Effector memory CD4-positive, alpha-beta T cell (primary cell): Measurements from ENCODE around the gene ABCF2.

ENCODE experiments used
- DNase-seq, 3 donors: peaks; one replicate each; pipeline ENCODE4 v3.0.0-alpha.2; 2020
- H3K27ac ChIP-seq: 2 replicates; pipeline ENCODE4 v1.7.0; 2013; ENCODE audit warnings: mild to moderate bottlenecking, low read length, moderate library complexity; ENCODE audit not compliant: insufficient read depth, poor library complexity, severe bottlenecking
- H3K27me3 ChIP-seq: replicated peaks from 2 replicates; pipeline ENCODE4 v1.7.0; 2013; ENCODE audit warnings: mild to moderate bottlenecking, low read length; ENCODE audit not compliant: insufficient read depth, control insufficient read depth, poor library complexity, severe bottlenecking
- H3K36me3 ChIP-seq: 2 replicates; pipeline ENCODE4 v1.7.0; 2013; ENCODE audit warnings: mild to moderate bottlenecking, low read length, moderate library complexity; ENCODE audit not compliant: control insufficient read depth, insufficient read depth
- H3K4me1 ChIP-seq: 2 replicates; pipeline ENCODE4 v1.7.0; 2013; ENCODE audit warnings: low read length, mild to moderate bottlenecking; ENCODE audit not compliant: control insufficient read depth, insufficient read depth, poor library complexity, severe bottlenecking
- H3K4me3 ChIP-seq: 2 replicates; pipeline ENCODE4 v1.7.0; 2013; ENCODE audit warnings: low read length, low read depth, mild to moderate bottlenecking; ENCODE audit not compliant: insufficient read depth, poor library complexity, severe bottlenecking
- H3K9me3 ChIP-seq: 2 replicates; pipeline ENCODE4 v1.7.0; 2013; ENCODE audit warnings: mild to moderate bottlenecking, low read length, moderate library complexity; ENCODE audit not compliant: control insufficient read depth

ABCF2 gene

DNA sequence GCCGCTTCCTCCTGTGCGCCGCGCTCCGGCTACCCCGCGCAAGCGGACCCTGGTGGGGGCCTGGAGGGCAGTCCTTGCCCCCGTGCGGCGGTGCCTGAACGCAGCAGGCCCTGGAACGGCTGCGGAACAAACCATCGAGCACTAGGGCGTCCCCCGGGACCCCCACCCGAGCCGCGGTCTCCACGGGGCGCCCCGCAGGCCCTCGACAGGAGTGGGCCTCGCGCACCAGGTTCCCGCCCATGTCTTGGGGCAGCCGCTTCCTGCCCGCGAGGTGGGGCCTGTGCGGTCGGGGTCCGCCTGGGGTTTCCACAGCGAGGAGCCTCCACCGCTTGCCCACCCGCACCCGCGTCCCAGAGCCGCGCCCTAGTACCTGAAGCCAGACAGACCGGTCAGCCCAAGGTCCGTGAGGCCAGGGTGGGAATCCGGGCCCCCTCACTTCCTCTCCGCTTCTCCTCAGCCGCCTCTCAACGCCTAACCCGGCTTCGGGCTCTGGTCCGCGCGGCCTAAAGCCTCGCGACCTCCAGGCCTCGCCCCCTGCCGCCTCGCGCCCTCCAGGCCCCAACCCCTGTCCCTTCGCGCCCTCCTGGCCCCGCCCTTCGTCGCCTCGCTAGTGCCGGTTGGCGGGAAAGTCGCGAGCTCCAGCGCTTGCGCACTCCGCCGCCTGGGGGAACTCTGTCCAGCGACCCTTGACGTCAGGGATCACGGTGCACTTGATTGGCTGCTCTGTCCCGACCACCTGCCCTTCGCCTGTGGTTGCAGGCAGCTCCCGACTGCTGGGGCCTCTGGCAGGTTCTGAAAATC is 52.6 kb downstream of the ABCF2 start:
- Histone ChIP-seq H3K36me3 (no peaks in the 10 kb centered on the region), H3K4me3 (no peak overlapping the region), H3K27ac (no peak overlapping the region), H3K9me3 (no peaks in the 10 kb centered on the region), H3K4me1 (no peaks in the 10 kb centered on the region), H3K27me3 (peaks cover under 1% of the 10 kb centered on the region)
- no peak for DNase-seq

DNA sequence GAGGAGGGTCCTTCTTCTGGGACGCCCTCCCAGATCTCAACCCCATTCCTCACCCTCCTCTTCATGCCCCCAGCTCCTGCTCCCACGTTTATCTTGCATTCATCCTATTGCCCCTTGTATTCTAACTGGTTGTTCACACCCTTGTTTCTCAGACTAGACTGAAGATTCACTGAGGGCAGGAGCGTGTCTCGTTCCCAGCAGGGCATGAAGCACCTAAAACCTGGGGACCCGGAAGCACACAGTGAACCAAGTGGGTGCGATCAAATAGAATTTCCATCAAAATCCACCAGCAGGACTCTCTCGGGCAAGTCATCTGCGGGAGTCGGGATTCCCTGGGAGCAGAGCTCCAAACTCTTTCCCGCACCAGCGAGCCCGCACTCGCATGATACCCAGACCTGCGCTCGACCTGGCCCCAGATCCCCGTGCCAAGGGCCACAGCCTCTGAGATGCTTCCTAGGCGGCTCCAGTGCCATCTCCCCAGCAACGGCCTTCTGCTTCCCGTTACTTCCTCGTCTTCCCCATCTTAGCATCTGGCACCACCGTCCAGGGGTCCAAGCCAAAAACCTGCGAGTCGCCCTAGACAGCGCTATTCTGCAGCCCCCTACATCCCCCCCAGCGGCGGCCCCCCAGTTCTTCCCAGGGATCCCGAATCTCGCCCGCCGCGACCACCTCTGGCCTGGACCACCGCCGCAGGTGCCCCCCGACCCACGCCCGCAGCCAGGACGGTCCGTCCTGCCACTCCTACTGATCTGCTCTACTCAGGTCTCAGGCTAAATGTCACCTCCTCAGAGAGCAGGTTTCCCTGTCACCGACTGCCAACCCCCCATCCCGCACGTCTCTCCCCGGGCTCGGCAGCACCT is 53.4 kb downstream of the ABCF2 start:
- H3K4me1 ChIP-seq: no peaks in the 10 kb centered on the region
- H3K9me3 ChIP-seq: no peaks in the 10 kb centered on the region
- H3K36me3 ChIP-seq: no peaks in the 10 kb centered on the region
- no peak overlapping the region for H3K4me3 ChIP-seq
- DNase-seq: no peak
- H3K27ac ChIP-seq: no peak overlapping the region
- H3K27me3 ChIP-seq: peaks cover 7% of the 10 kb centered on the region

- Histone ChIP-seq H3K27me3 (peaks cover 14% of the 10 kb centered on the region), H3K27ac (no peak overlapping the region), H3K4me1 (no peaks in the 10 kb centered on the region), H3K9me3 (no peaks in the 10 kb centered on the region), H3K36me3 (no peaks in the 10 kb centered on the region), H3K4me3 (no peak overlapping the region)
- peak; percentile 52 to 74 (median 71) for DNase-seq
Observed at GRCh38 chr7:151172273-151173141, 54.5 kb downstream of the ABCF2 start.

GRCh38 chr7:151168787-151169162 is 58.2 kb downstream of the ABCF2 start:
- Histone ChIP-seq H3K4me3 (no peak overlapping the region), H3K4me1 (peaks cover 8% of the 10 kb centered on the region), H3K36me3 (no peaks in the 10 kb centered on the region), H3K9me3 (no peaks in the 10 kb centered on the region), H3K27ac (no peak overlapping the region), H3K27me3 (peaks cover 33% of the 10 kb centered on the region)
- DNase-seq: no peak

DNA sequence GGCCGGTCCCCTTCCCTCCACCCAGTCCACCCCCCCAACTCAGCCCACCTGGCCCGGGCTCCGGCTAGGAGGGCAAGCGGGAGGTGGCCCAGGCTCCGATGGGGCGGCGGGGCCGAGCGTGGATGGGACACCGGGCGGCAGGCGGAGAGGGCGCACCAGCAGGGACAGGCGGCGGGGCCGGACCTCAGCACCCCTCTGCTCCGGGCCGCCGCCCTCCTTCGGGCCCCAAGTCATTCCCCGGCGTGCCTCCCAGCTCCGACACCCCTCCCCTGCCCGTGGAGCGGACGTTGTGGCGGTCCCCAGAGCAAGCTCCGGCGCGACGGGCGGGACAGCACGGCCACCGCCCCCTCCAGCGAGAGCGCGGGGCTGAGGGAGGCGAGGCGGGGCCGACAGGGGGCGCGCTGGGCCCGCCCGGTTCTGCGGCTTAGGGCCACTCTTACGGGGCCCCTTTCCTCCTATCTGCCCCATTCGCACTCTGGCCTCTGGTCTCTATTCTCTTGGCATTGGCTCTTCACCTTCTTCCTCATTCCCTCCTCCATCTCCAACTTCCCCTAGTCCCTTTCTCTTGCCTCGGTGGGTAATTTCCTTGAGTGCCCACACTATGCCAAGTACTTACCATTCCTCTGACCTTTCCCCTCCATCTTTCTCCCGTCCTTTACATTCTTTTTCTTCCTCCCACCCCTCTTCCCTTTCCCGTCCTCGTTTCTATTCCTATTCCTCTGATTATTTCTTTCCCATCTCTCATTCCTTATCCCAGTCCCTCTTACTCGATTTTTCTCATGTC is 58.8 kb downstream of the ABCF2 start:
- Histone ChIP-seq H3K4me3 (peak overlapping the region; percentile 55), H3K4me1 (peaks cover 8% of the 10 kb centered on the region), H3K9me3 (no peaks in the 10 kb centered on the region), H3K27me3 (peaks cover 33% of the 10 kb centered on the region), H3K27ac (no peak overlapping the region), H3K36me3 (no peaks in the 10 kb centered on the region)
- peak; percentile 27 to 39 (median 33) for DNase-seq

- peak within 1 kb of the TSS; percentile 55 for H3K4me3 ChIP-seq
- peaks cover 8% of the 10 kb centered on the region for H3K4me1 ChIP-seq
- DNase-seq: no peak
- no peaks in the 10 kb centered on the region for H3K9me3 ChIP-seq
- H3K27ac ChIP-seq: no peak within 1 kb of the TSS
- H3K36me3 ChIP-seq: no peaks in the 10 kb centered on the region
- peaks cover 33% of the 10 kb centered on the region for H3K27me3 ChIP-seq
Observed at GRCh38 chr7:151167197-151167961, 59.6 kb downstream of the ABCF2 start, which contains the start of gene GBX1. Gene GBX1 (minus strand): TSS chr7:151167694. CDS start chr7:151167548, 146 bp downstream.

- Histone ChIP-seq H3K36me3 (no peaks in the 10 kb centered on the region), H3K4me3 (peak overlapping the region; percentile 42), H3K9me3 (no peaks in the 10 kb centered on the region), H3K27ac (no peak overlapping the region), H3K4me1 (peaks cover 8% of the 10 kb centered on the region), H3K27me3 (peaks cover 33% of the 10 kb centered on the region)
- no peak for DNase-seq
Observed at GRCh38 chr7:151166629-151167196, 60.3 kb downstream of the ABCF2 start.
